Fibroblast of villous mesenchyme (primary cell): ENCODE results near the gene DNAJC5. TPM values are rescaled to one million over a fixed set of nuclear protein-coding genes. Genes with fewer than 3 reads are reported as not detected.
A peak's percentile ranks its signal among the peaks of the same experiment; 100 is the strongest.
"Not testable (repeated sequence)": the region's sequence is repeated elsewhere in the genome, so short reads cannot be mapped to it uniquely, and the experiment has no call there.

Experiments used
- DNase-seq: peaks from one replicate; pipeline ENCODE4 v3.0.0-alpha.2; 2010; ENCODE audit warnings: low read depth
- H3K4me3 ChIP-seq: 2 replicates; pipeline ENCODE4 v1.5.1; 2011; ENCODE audit warnings: low read depth, mild to moderate bottlenecking, low read length
- total RNA-seq: library from RNA; depleted of rRNA; stranded (reverse); fragments of >200 nt; gene quantifications from 2 replicates; pipeline ENCODE4 v1.2.3, GENCODE V29; 2012
- TF ChIP-seq, protein P1 (sequence below): IDR thresholded peaks from 2 replicates; pipeline ENCODE4 v1.5.1; 2012; ENCODE audit warnings: low read depth, mild to moderate bottlenecking, low read length; ENCODE audit not compliant: insufficient read depth

Gene DNAJC5
- total RNA-seq, 1 donor = 61.7 TPM

DNA sequence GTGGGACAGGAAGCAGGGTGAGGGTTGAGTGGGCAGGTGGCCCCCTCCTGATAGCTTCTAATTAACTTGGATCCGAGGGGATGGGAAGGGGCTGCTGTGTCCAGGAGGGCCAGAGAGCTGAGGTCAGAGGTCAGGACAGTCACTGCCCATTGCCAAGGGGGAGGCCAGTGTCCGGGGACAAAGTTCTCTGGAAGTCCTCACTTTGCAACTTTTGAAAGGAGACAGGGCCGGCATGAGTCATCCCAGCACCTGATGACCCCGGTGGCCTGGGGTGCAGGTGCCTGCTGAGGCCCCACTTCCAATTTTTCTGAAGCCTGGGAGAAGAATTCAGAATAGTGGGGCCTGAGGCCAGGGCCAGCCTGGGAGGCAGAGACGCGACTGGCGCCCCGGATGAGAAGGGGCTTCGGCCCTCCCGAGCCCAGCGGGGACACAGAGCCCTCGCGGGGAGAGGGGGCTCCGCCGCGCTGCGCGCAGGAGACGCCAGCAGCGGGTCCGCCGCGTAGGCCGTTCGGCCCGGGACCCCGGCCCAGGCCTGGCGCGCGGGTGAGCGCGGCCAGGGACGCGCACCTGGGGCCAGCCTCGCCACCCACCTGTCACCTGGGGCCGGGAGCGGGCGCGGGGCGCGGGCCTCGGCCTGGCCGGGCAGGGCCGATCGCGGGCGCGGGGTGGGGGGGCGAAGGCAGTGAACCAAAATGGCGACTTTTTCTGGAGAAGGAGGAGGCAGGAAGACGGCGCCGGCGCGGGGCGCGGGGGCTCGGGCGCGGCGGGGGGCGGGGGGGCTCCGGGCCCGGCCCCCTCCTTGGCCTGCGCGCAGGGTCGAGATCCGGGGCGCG is 74.2 kb downstream of the DNAJC5 start:
- peak overlapping the region; percentile 68 for H3K4me3 ChIP-seq
- DNase-seq = no peak
- TF ChIP-seq, protein P1, sequence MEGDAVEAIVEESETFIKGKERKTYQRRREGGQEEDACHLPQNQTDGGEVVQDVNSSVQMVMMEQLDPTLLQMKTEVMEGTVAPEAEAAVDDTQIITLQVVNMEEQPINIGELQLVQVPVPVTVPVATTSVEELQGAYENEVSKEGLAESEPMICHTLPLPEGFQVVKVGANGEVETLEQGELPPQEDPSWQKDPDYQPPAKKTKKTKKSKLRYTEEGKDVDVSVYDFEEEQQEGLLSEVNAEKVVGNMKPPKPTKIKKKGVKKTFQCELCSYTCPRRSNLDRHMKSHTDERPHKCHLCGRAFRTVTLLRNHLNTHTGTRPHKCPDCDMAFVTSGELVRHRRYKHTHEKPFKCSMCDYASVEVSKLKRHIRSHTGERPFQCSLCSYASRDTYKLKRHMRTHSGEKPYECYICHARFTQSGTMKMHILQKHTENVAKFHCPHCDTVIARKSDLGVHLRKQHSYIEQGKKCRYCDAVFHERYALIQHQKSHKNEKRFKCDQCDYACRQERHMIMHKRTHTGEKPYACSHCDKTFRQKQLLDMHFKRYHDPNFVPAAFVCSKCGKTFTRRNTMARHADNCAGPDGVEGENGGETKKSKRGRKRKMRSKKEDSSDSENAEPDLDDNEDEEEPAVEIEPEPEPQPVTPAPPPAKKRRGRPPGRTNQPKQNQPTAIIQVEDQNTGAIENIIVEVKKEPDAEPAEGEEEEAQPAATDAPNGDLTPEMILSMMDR = no peak

DNA sequence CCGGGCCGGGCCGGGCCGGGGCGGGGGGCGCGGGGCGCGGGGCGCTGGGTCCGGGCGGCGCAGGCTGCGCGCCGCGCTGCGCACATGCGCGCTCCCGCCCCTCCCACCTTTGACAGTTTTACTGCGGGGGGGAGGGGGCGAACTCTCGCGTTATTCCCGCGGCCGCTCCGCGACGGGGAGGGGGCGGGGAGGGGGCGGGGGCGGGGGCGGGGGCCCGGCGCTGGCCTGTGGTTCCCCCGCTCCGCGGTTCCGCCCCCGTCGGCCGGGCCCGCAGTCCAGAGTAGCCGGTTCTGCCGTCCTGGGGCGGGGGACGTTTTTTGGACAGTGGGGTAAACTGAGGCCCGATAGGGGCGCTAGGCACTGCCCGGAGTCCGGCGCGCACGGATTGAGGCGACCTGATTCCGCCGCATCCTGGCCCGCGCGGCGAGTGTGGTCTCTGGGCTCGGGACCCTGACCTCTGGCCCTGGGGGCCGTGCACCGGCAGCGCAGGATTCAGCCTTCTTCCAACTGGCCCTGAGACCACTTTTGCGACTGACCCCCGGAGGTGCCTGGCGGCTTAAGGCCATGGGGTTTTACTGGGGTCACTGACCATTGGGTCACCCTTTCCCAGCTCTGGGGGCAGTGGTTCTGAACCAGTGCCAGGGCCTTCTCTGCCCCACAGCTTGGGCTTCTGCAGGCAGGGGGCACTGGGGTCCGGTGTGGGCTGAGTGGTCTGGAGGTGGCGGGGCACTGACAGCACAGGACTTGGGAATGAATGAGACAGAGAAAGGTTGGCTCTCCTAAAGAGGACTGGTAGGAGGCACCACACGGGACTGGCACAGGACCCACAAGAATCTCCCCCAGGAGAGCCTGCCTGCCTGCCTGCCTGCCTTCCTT is 75.2 kb downstream of the DNAJC5 start, which contains the start of gene ZNF512B:
ZNF512B (minus strand) TSS at position 93 of the 876 bp plus-strand sequence. CDS start 1,980 bp downstream, outside the sequence.
- peak; percentile 65 for DNase-seq
- H3K4me3 ChIP-seq = peak within 1 kb of the TSS; percentile 68
- TF ChIP-seq, protein P1 = no peak

DNA sequence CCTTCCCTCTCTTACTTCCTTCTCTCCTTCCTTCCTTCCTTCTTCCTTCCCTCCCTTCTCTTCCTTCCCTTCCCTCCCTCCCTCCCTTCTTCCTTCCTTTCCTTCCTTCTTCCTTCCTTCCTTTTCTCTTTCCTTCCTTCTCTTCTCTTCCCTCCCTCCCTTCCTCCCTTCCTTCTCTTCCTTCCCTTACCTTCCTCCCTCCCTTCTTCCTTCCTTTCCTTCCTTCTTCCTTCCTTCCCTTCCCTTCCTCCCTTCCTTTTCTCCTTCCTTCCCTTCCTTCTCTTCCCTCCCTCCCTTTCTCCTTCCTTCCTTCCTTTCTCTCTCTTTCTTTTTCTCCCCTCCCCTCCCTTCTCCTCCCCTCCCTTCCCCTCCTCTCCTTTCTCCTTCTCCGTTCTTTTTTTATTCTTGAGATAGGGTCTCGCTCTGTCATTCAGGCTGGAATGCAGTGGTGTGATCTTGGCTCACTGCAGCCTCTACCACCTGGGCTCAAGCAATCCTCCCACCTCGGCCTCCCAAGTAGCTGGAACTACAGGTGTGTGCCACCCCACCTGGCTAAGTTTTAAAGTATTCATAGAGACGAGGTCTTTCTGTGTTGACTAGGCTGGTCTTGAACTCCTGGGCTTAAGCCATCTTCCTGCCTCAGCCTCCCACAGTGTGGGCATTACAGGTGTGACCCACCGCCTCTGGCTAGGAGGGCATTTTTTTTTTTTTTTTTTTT is 75.9 kb downstream of the DNAJC5 start:
- no peak overlapping the region for H3K4me3 ChIP-seq
- no peak for DNase-seq
- TF ChIP-seq, protein P1 = no peak

DNA sequence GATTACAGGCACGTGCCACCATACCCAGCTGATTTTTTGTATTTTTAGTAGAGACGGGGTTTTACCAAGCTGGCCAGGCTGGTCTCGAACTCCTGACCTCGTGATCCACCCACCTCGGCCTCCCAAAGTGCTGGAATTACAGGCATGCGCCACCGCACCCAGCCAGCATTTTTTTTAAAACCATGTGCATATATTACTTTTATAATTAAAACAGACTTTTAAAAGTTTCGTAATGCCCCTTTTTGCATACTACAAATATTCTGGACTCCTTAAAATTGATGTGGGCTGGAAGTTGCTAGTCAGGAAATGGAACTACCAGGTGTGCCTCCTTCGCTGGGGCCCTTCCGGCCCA is 77.0 kb downstream of the DNAJC5 start:
- H3K4me3 ChIP-seq, DNase-seq: not testable (repeated sequence)

DNA sequence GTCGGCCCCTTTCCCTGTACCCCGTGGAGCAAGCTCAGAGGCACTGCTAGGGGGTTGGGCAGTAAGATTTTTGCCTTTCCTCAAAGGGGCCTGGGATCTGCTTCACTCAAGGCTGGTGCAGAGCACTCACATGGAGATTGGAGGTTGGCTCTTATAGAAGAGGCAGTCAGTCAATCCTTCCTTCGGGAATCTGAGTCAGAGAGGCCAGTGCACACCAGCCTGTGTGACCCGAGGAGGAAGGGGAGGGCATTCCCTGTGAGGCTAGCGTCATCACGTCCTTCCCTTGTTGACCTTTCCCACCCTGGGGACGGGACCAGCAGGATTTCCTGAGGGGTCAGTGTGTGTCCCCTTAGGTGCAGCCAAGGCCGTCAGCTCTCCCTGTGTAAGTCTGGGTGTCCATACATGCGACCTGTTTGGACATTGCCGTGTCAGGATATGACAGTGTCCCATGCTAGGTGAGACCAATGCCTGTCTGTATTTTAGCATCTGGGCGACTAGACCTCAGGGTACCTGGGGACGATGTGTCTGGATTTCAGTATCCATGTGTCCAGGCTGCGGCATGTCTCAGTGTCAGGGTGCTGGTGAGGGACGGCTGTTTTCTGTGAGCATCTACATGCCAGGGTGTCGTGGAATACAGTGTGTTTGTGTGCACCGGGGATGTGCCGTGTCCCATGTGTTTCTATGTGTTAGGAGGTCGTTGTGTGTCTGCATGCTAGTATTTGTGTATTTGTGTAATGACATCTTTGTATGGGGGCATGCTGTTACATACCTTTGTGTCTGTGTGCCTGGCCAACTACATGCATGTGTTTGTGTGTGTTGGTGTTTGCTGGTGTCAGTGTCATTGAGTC is 77.6 kb downstream of the DNAJC5 start:
- DNase-seq = no peak
- TF ChIP-seq, protein P1 = no peak

DNA sequence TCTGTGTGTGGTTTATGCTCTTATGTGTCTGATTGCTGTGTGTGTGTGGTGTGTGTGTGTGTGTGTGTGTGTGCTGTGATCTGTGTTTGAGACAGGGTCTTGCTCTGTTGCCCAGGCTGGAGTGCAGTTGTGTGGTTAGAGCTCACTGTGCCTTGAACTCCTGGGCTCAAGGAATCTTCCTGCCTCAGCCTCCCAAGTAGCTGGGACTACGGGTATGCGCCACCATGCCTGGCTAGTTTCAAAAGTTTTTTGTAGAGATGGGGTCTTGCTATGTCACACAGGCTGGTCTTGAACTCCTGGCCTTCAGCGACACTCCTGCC is 78.2 kb downstream of the DNAJC5 start:
- no peak for DNase-seq
- no peak overlapping the region for H3K4me3 ChIP-seq
- TF ChIP-seq, protein P1 = no peak

More for the DNA sequence above, 77.6 kb downstream of the DNAJC5 start:
- H3K4me3 ChIP-seq = no peak overlapping the region
